ENCODE measurements around the gene XRN1.

XRN1 gene, protein sequence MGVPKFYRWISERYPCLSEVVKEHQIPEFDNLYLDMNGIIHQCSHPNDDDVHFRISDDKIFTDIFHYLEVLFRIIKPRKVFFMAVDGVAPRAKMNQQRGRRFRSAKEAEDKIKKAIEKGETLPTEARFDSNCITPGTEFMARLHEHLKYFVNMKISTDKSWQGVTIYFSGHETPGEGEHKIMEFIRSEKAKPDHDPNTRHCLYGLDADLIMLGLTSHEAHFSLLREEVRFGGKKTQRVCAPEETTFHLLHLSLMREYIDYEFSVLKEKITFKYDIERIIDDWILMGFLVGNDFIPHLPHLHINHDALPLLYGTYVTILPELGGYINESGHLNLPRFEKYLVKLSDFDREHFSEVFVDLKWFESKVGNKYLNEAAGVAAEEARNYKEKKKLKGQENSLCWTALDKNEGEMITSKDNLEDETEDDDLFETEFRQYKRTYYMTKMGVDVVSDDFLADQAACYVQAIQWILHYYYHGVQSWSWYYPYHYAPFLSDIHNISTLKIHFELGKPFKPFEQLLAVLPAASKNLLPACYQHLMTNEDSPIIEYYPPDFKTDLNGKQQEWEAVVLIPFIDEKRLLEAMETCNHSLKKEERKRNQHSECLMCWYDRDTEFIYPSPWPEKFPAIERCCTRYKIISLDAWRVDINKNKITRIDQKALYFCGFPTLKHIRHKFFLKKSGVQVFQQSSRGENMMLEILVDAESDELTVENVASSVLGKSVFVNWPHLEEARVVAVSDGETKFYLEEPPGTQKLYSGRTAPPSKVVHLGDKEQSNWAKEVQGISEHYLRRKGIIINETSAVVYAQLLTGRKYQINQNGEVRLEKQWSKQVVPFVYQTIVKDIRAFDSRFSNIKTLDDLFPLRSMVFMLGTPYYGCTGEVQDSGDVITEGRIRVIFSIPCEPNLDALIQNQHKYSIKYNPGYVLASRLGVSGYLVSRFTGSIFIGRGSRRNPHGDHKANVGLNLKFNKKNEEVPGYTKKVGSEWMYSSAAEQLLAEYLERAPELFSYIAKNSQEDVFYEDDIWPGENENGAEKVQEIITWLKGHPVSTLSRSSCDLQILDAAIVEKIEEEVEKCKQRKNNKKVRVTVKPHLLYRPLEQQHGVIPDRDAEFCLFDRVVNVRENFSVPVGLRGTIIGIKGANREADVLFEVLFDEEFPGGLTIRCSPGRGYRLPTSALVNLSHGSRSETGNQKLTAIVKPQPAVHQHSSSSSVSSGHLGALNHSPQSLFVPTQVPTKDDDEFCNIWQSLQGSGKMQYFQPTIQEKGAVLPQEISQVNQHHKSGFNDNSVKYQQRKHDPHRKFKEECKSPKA (N-terminal part only)

GRCh38 chr3:142447852-142448823 lies at the start of gene XRN1:
TSS of gene XRN1 (minus strand) at chr3:142448037. CDS start at chr3:142447944, 93 bp downstream.
- Histone ChIP-seq H3K9ac (ENCODE audit: insufficient read length) (peak within 1 kb of the TSS; percentile 98), H3K4me3 (peak within 1 kb of the TSS; percentile 87), H3K36me3 (ENCODE audit: insufficient read depth, low read length) (peaks cover 30% of the 10 kb centered on the region), H3K27ac (peak within 1 kb of the TSS; percentile 72), H3K9me3 (ENCODE audit: low read depth, low read length) (no peaks in the 10 kb centered on the region)
- TF ChIP-seq POLR2AphosphoS5 (IDR thresholded peaks at IDR 0.05; ENCODE audit: borderline replicate concordance, low read depth, low read length) (peak; percentile 89), EZH2 (IDR thresholded peaks at IDR 0.05) (no peak), FOXP2 (optimal IDR thresholded peaks at IDR 0.05; ENCODE audit: control extremely low read depth, extremely low read length, insufficient read depth) (no peak)
- DNase-seq (ENCODE audit: low read depth, low spot score): peak; percentile 44

- H3K9ac ChIP-seq (ENCODE audit: insufficient read length): no peak overlapping the region
- H3K4me3 ChIP-seq: no peak overlapping the region
- TF ChIP-seq EZH2 (IDR thresholded peaks at IDR 0.05) (no peak), POLR2AphosphoS5 (IDR thresholded peaks at IDR 0.05; ENCODE audit: borderline replicate concordance, low read depth, low read length) (no peak), FOXP2 (optimal IDR thresholded peaks at IDR 0.05; ENCODE audit: control extremely low read depth, extremely low read length, insufficient read depth) (no peak)
- no peak for DNase-seq (ENCODE audit: low read depth, low spot score)
- H3K27ac ChIP-seq: no peak overlapping the region
- H3K36me3 ChIP-seq (ENCODE audit: insufficient read depth, low read length): peaks cover 68% of the 10 kb centered on the region
- H3K9me3 ChIP-seq (ENCODE audit: low read depth, low read length): no peaks in the 10 kb centered on the region
These were observed 47.3 kb upstream of the XRN1 start for GRCh38 chr3:142495103-142495502.

- H3K4me3 ChIP-seq: no peak overlapping the region
- H3K36me3 ChIP-seq (ENCODE audit: insufficient read depth, low read length): peaks cover 80% of the 10 kb centered on the region
- TF ChIP-seq POLR2AphosphoS5 (IDR thresholded peaks at IDR 0.05; ENCODE audit: borderline replicate concordance, low read depth, low read length) (no peak), EZH2 (IDR thresholded peaks at IDR 0.05) (no peak), FOXP2 (optimal IDR thresholded peaks at IDR 0.05; ENCODE audit: control extremely low read depth, extremely low read length, insufficient read depth) (no peak)
- H3K9ac ChIP-seq (ENCODE audit: insufficient read length): no peak overlapping the region
- H3K27ac ChIP-seq: no peak overlapping the region
- no peaks in the 10 kb centered on the region for H3K9me3 ChIP-seq (ENCODE audit: low read depth, low read length)
- DNase-seq (ENCODE audit: low read depth, low spot score): no peak
These were observed 44.3 kb upstream of the XRN1 start for GRCh38 chr3:142492184-142492583.

GRCh38 chr3:142489572-142490323 lies 41.9 kb upstream of the XRN1 start:
- DNase-seq (ENCODE audit: low read depth, low spot score): no peak
- Histone ChIP-seq H3K27ac (no peak overlapping the region), H3K36me3 (ENCODE audit: insufficient read depth, low read length) (peaks cover 74% of the 10 kb centered on the region)

GRCh38 chr3:142484912-142485435 lies 37.1 kb upstream of the XRN1 start:
- H3K4me3 ChIP-seq: no peak overlapping the region
- no peak for DNase-seq (ENCODE audit: low read depth, low spot score)
- H3K36me3 ChIP-seq (ENCODE audit: insufficient read depth, low read length): peaks cover 77% of the 10 kb centered on the region
- peaks cover 12% of the 10 kb centered on the region for H3K9me3 ChIP-seq (ENCODE audit: low read depth, low read length)
- H3K9ac ChIP-seq (ENCODE audit: insufficient read length): no peak overlapping the region
- no peak overlapping the region for H3K27ac ChIP-seq
- no peak for TF ChIP-seq POLR2AphosphoS5 (IDR thresholded peaks at IDR 0.05; ENCODE audit: borderline replicate concordance, low read depth, low read length)
- TF ChIP-seq EZH2 (IDR thresholded peaks at IDR 0.05): no peak
- no peak for TF ChIP-seq FOXP2 (optimal IDR thresholded peaks at IDR 0.05; ENCODE audit: control extremely low read depth, extremely low read length, insufficient read depth)

More at GRCh38 chr3:142489572-142490323, 41.9 kb upstream of the XRN1 start:
- Histone ChIP-seq H3K9ac (ENCODE audit: insufficient read length) (no peak overlapping the region), H3K4me3 (no peak overlapping the region), H3K9me3 (ENCODE audit: low read depth, low read length) (no peaks in the 10 kb centered on the region)
- TF ChIP-seq POLR2AphosphoS5 (IDR thresholded peaks at IDR 0.05; ENCODE audit: borderline replicate concordance, low read depth, low read length): no peak
- no peak for TF ChIP-seq FOXP2 (optimal IDR thresholded peaks at IDR 0.05; ENCODE audit: control extremely low read depth, extremely low read length, insufficient read depth)
- no peak for TF ChIP-seq EZH2 (IDR thresholded peaks at IDR 0.05)

DNA sequence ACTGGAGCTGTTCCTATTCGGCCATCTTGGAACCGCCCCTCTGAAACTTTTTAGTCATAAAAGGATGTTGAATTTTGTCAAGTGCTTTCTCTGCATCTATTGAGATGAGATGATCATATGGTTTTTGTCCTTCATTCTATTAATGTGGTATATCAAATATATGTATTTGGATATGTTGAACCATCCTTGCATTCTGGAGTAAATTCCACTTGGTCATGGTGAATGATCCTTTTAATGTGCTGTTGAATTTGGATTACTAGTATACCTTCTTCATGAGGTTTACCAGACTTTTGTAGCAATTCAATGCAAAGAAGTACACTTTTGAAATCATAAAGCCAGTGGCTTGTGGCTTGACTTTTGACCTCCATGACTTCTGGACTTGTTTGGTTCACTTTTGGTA lies 33.4 kb upstream of the XRN1 start:
- TF ChIP-seq POLR2AphosphoS5 (IDR thresholded peaks at IDR 0.05; ENCODE audit: borderline replicate concordance, low read depth, low read length) (no peak), FOXP2 (optimal IDR thresholded peaks at IDR 0.05; ENCODE audit: control extremely low read depth, extremely low read length, insufficient read depth) (no peak), EZH2 (IDR thresholded peaks at IDR 0.05) (no peak)
- no peak overlapping the region for H3K4me3 ChIP-seq
- DNase-seq (ENCODE audit: low read depth, low spot score): no peak
- peaks cover 52% of the 10 kb centered on the region for H3K36me3 ChIP-seq (ENCODE audit: insufficient read depth, low read length)
- H3K27ac ChIP-seq: no peak overlapping the region
- H3K9ac ChIP-seq (ENCODE audit: insufficient read length): no peak overlapping the region
- peaks cover 12% of the 10 kb centered on the region for H3K9me3 ChIP-seq (ENCODE audit: low read depth, low read length)
